Tibial nerve (tissue), 3 donors: Measurements from ENCODE around the gene ELAPOR1.

Source experiments
- POLR2A ChIP-seq, 2 donors: fragments of 450-650 bp; IDR thresholded peaks; one replicate each; pipeline ENCODE4 v1.6.1; 2017; ENCODE audit warnings: antibody characterized with exemption in 2 of 2, mild to moderate bottlenecking in 2 of 2, moderate library complexity in 2 of 2
- TF ChIP-seq, protein P1 (sequence below), 5 experiments: fragments of 200-600 bp in 3 of 5; fragments of 450-650 bp in 2 of 5; sonication (generic) in 3 of 5; IDR thresholded peaks; one replicate each; pipeline ENCODE4 v1.5.1; 2016 to 2019; ENCODE audit warnings: antibody characterized with exemption in 5 of 5, mild to moderate bottlenecking in 3 of 5, moderate library complexity in 2 of 5

DNA sequence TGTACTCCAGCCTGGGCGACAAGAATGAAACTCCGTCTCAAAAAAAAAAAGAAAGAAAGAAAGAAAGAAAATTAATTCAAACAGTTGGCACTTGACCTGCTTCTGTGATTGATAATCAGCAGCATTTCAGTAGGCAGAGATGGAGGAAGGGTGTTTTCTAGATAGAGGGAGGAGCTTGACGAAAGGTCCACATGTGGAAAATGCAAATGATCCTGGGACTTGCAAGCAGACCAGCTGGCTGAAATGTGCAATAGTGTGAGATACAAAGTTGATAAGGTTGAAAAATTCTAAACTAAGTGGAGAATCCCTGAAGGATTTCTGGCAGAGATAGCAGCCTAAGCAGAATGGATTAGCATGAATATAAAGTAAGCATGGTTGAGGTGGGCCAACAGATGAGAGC is 4.2 kb downstream of the ELAPOR1 start:
- no peak for TF ChIP-seq POLR2A (IDR thresholded peaks at IDR 0.05)
- TF ChIP-seq, protein P1, sequence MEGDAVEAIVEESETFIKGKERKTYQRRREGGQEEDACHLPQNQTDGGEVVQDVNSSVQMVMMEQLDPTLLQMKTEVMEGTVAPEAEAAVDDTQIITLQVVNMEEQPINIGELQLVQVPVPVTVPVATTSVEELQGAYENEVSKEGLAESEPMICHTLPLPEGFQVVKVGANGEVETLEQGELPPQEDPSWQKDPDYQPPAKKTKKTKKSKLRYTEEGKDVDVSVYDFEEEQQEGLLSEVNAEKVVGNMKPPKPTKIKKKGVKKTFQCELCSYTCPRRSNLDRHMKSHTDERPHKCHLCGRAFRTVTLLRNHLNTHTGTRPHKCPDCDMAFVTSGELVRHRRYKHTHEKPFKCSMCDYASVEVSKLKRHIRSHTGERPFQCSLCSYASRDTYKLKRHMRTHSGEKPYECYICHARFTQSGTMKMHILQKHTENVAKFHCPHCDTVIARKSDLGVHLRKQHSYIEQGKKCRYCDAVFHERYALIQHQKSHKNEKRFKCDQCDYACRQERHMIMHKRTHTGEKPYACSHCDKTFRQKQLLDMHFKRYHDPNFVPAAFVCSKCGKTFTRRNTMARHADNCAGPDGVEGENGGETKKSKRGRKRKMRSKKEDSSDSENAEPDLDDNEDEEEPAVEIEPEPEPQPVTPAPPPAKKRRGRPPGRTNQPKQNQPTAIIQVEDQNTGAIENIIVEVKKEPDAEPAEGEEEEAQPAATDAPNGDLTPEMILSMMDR (IDR thresholded peaks at IDR 0.05): no peak
